ENCODE results near the gene PDLIM4. TPM values are rescaled to one million over a fixed set of nuclear protein-coding genes. Genes with fewer than 3 reads are reported as not detected.
A peak's percentile ranks its signal among the peaks of the same experiment; 100 is the strongest.

Gene PDLIM4
- total RNA-seq, 1 experiment from 2014 or later: 7.6 TPM

GRCh38 chr5:132228241-132229035 is 29.1 kb upstream of the PDLIM4 start:
- no peak overlapping the region for H3T11ph ChIP-seq (ENCODE audit: low read length)
- no peak overlapping the region for H2AFZ ChIP-seq (ENCODE audit: low read length)
- peaks cover 12% of the 10 kb centered on the region for H3K23me2 ChIP-seq (ENCODE audit: insufficient read length, low read depth, low read length, poor library complexity, severe bottlenecking)
- H2BK120ac ChIP-seq (ENCODE audit: low read depth, low read length, poor library complexity, severe bottlenecking): no peak overlapping the region
- H3K79me2 ChIP-seq (ENCODE audit: insufficient read depth, low read length): no peaks in the 10 kb centered on the region
- 0 out of 2 replicates have a peak overlapping the region, but pooled peaks have one; percentile 53 for H3K14ac ChIP-seq (ENCODE audit: insufficient read depth, low read length)
- H3K27me3 Mint-ChIP-seq (ENCODE audit: low read depth): peaks cover 56% of the 10 kb centered on the region
- peak; percentile 33 for DNase-seq
- H2BK5ac ChIP-seq (ENCODE audit: insufficient read length, low read length): no peak overlapping the region
- peaks cover 0 to 3% of the 10 kb centered on the region in 2 experiments; a peak in 1 of 5 replicates for H3K9me3 Mint-ChIP-seq
- TF ChIP-seq, protein P1, sequence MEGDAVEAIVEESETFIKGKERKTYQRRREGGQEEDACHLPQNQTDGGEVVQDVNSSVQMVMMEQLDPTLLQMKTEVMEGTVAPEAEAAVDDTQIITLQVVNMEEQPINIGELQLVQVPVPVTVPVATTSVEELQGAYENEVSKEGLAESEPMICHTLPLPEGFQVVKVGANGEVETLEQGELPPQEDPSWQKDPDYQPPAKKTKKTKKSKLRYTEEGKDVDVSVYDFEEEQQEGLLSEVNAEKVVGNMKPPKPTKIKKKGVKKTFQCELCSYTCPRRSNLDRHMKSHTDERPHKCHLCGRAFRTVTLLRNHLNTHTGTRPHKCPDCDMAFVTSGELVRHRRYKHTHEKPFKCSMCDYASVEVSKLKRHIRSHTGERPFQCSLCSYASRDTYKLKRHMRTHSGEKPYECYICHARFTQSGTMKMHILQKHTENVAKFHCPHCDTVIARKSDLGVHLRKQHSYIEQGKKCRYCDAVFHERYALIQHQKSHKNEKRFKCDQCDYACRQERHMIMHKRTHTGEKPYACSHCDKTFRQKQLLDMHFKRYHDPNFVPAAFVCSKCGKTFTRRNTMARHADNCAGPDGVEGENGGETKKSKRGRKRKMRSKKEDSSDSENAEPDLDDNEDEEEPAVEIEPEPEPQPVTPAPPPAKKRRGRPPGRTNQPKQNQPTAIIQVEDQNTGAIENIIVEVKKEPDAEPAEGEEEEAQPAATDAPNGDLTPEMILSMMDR (conservative IDR thresholded peaks at IDR 0.05): no peak
- no peaks in the 10 kb centered on the region; a peak in 1 of 7 replicates for H3K36me3 Mint-ChIP-seq (ENCODE audit: insufficient read depth in 1 of 3, low read depth in 3 of 3)
- H3K27ac Mint-ChIP-seq: no peak overlapping the region
- WGBS (ENCODE audit: extremely low coverage, insufficient read length, low lambda C conversion rate): no CpG with 5 or more reads among the region's 27 CpGs
- H4K5ac ChIP-seq (ENCODE audit: insufficient read length, low read depth, low read length): no peak overlapping the region
- no peak overlapping the region for H3K4ac ChIP-seq (ENCODE audit: low read depth, low read length)
- no peak overlapping the region for H2BK12ac ChIP-seq (ENCODE audit: insufficient read length, low read depth, low read length)
- H3K27me3 ChIP-seq (ENCODE audit: insufficient read depth, low read length): peaks cover 5% of the 10 kb centered on the region; the same call in 1 of the 2 replicates
- no peaks in the 10 kb centered on the region for H4K20me1 ChIP-seq (ENCODE audit: control insufficient read depth, insufficient read depth, insufficient read length)
- H2BK15ac ChIP-seq (ENCODE audit: low read depth, low read length): no peak overlapping the region
- no peak overlapping the region for H2AK5ac ChIP-seq (ENCODE audit: insufficient read length, low read length)
- H3K4me2 ChIP-seq (ENCODE audit: insufficient read depth, insufficient read length, low read length): peak overlapping the region; percentile 76
- no peak overlapping the region for H3K23ac ChIP-seq (ENCODE audit: insufficient read length, low read depth, low read length)
- H3K4me1 ChIP-seq (ENCODE audit: insufficient read depth, low read length): no peaks in the 10 kb centered on the region; the same call in 1 of the 2 replicates
- H4K8ac ChIP-seq (replicated peaks; ENCODE audit: insufficient read length, low read depth, low read length): no peak overlapping the region
- no peak overlapping the region for H3K27ac ChIP-seq (ENCODE audit: insufficient read length, low read depth, low read length)
- peak overlapping the region; percentile 66 for H3K18ac ChIP-seq (ENCODE audit: insufficient read length, low read depth, low read length)
- peak overlapping the region; percentile 39 for H3K9ac ChIP-seq (ENCODE audit: extremely low read depth, insufficient read length, low read length)
- H3K9me3 ChIP-seq (ENCODE audit: control insufficient read depth, low read depth, low read length): no peaks in the 10 kb centered on the region
- peak overlapping the region; percentile 60 to 72 for H3K4me3 Mint-ChIP-seq
- H3K56ac ChIP-seq (ENCODE audit: insufficient read length, low read depth, low read length): no peak overlapping the region
- H3K4me1 Mint-ChIP-seq: peaks cover 16 to 23% of the 10 kb centered on the region in 2 experiments
- H3K79me1 ChIP-seq (ENCODE audit: insufficient read depth, low read depth, low read length, poor library complexity, severe bottlenecking): no peaks in the 10 kb centered on the region
- no peak overlapping the region for H4K91ac ChIP-seq (ENCODE audit: insufficient read length, low read depth, low read length)
- H2BK20ac ChIP-seq (ENCODE audit: low read depth, low read length, poor library complexity, severe bottlenecking): no peak overlapping the region

All from H9 (cell line).